NCI-H226 (cell line): ENCODE results near the gene BSCL2.
"Not testable (repeated sequence)": the region's sequence is repeated elsewhere in the genome, so short reads cannot be mapped to it uniquely, and the experiment has no call there.

ENCODE experiments used
- DNase-seq: peaks from one replicate; pipeline ENCODE4 v3.0.0-alpha.2; 2015

The BSCL2 gene

GRCh38 chr11:62652161-62653006 lies 54.8 kb downstream of the BSCL2 start:
- DNase-seq = no peak

- DNase-seq = not testable (repeated sequence)
Observed at GRCh38 chr11:62650283-62650682, 56.9 kb downstream of the BSCL2 start.

- DNase-seq = no peak
Observed at GRCh38 chr11:62649486-62649885, 57.7 kb downstream of the BSCL2 start.

GRCh38 chr11:62648967-62649364 lies 58.3 kb downstream of the BSCL2 start:
- no peak for DNase-seq

- DNase-seq = no peak
Observed at GRCh38 chr11:62648185-62648966, 58.8 kb downstream of the BSCL2 start.

GRCh38 chr11:62647609-62648005 lies 59.6 kb downstream of the BSCL2 start:
- no peak for DNase-seq

GRCh38 chr11:62646825-62647608 lies 60.2 kb downstream of the BSCL2 start:
- no peak for DNase-seq

GRCh38 chr11:62645946-62646824 lies 61.0 kb downstream of the BSCL2 start, which contains the start of gene GANAB:
Gene GANAB, minus strand, starts transcription at chr11:62646613. Its CDS starts 14 bp downstream, at chr11:62646599.
- DNase-seq = peak; percentile 98

GRCh38 chr11:62645671-62645945 lies 61.6 kb downstream of the BSCL2 start:
- no peak for DNase-seq

- DNase-seq = no peak
Observed at GRCh38 chr11:62644220-62644619, 63.0 kb downstream of the BSCL2 start.
